ENCODE results near the gene RALY. TPM values are rescaled to one million over a fixed set of nuclear protein-coding genes. Genes with fewer than 3 reads are reported as not detected.
A peak's percentile ranks its signal among the peaks of the same experiment; 100 is the strongest.

The RALY gene
- total RNA-seq, 1 donor from 2014 or later, result 153 TPM

DNA sequence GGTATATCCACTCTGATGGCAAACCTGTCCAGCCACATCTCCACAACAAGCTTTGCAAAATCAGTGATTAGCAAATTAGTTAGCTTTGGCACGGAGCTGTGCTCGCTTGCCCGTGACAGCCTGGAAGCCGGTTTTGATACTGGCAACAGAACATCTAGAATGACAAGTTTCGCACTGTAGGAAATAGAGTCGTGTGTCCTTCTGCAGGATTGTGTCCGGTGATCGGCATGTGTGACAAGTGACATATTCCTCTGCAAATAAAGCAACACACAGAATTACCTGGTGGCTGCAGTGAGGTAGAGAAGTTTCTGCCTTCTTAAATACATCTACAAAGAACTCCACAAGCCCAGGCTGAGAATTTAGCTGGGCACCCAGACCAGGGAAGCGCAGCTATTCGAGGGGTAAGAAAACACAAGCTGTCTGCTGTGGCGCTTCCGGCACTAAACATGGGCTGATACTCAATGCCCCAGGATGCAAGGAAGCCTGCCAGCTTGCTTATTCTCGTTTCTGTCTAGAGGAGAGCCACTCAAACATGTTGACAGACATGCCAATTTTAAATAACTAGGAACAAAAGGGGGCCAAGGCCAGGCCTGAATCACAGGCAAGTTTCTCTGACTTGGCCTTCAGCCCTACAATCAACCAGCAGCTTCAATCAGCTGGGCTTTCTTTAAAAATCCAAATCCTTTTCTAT, 96.1 kb downstream of the RALY start:
- no peak for DNase-seq
- Mint-ChIP-seq H3K36me3 (ENCODE audit: low read depth) (peaks cover 68% of the 10 kb centered on the region), H3K4me3 (no peak overlapping the region), H3K27me3 (no peaks in the 10 kb centered on the region), H3K4me1 (peaks cover 11% of the 10 kb centered on the region), H3K27ac (peak overlapping the region; percentile 11), H3K9me3 (no peaks in the 10 kb centered on the region)
- intact Hi-C loops (cut with micrococcal nuclease), result no loop called here

- peaks cover 65% of the 10 kb centered on the region for H3K36me3 Mint-ChIP-seq (ENCODE audit: low read depth)
- DNase-seq, result no peak
- H3K9me3 Mint-ChIP-seq, result no peaks in the 10 kb centered on the region
- no peaks in the 10 kb centered on the region for H3K27me3 Mint-ChIP-seq
- no peak overlapping the region for H3K4me3 Mint-ChIP-seq
- H3K27ac Mint-ChIP-seq, result no peak overlapping the region
- intact Hi-C loops (cut with micrococcal nuclease), result no loop called here
- H3K4me1 Mint-ChIP-seq, result peaks cover 10% of the 10 kb centered on the region
Measured at GRCh38 chr20:34090645-34091044, 96.9 kb downstream of the RALY start.

GRCh38 chr20:34091637-34092200, 98.0 kb downstream of the RALY start:
- H3K27me3 Mint-ChIP-seq, result no peaks in the 10 kb centered on the region
- H3K27ac Mint-ChIP-seq, result no peak overlapping the region
- H3K4me3 Mint-ChIP-seq, result no peak overlapping the region
- peaks cover 8% of the 10 kb centered on the region for H3K4me1 Mint-ChIP-seq
- peaks cover 73% of the 10 kb centered on the region for H3K36me3 Mint-ChIP-seq (ENCODE audit: low read depth)
- DNase-seq, result no peak
- H3K9me3 Mint-ChIP-seq, result no peaks in the 10 kb centered on the region
- intact Hi-C loops (cut with micrococcal nuclease), result no loop called here

- Mint-ChIP-seq H3K4me1 (peaks cover 4% of the 10 kb centered on the region), H3K27me3 (no peaks in the 10 kb centered on the region), H3K4me3 (no peak overlapping the region), H3K36me3 (ENCODE audit: low read depth) (peaks cover 69% of the 10 kb centered on the region), H3K27ac (peak overlapping the region; percentile 48), H3K9me3 (no peaks in the 10 kb centered on the region)
- no peak for DNase-seq
- intact Hi-C loops (cut with micrococcal nuclease), result no loop called here
Measured at GRCh38 chr20:34093895-34094294, 100.2 kb downstream of the RALY start.

DNA sequence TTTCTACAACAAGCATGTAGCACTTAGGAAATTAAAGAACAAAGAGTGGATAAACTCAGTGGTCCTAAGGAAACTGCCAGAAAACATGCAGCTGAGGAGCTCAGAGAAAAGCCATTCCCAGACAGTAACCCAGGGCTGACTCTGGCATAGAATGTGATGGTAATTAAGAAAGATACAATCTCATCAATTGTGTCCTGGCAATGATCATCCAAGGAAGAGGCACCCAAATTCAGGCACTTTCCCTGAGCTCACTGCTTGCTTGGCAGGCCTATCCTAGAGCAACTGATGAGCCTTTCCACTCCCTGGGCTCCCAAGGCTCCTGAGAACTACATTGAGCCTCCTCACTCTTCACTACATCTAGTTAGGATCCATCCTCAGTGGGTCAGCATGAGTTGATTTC, 102.1 kb downstream of the RALY start:
- H3K4me1 Mint-ChIP-seq, result peaks cover 4% of the 10 kb centered on the region
- peak overlapping the region; percentile 22 for H3K27ac Mint-ChIP-seq

GRCh38 chr20:34096699-34097444, 103.2 kb downstream of the RALY start:
- peaks cover 4% of the 10 kb centered on the region for H3K4me1 Mint-ChIP-seq
- no peak for DNase-seq
- no peaks in the 10 kb centered on the region for H3K9me3 Mint-ChIP-seq
- H3K4me3 Mint-ChIP-seq, result no peak overlapping the region
- intact Hi-C loops (cut with micrococcal nuclease), result no loop called here
- peaks cover 71% of the 10 kb centered on the region for H3K36me3 Mint-ChIP-seq (ENCODE audit: low read depth)
- H3K27me3 Mint-ChIP-seq, result no peaks in the 10 kb centered on the region
- H3K27ac Mint-ChIP-seq, result no peak overlapping the region

More for the DNA sequence above, 102.1 kb downstream of the RALY start:
- no peaks in the 10 kb centered on the region for H3K27me3 Mint-ChIP-seq
- DNase-seq, result no peak
- H3K4me3 Mint-ChIP-seq, result no peak overlapping the region
- intact Hi-C loops (cut with micrococcal nuclease), result no loop called here
- peaks cover 68% of the 10 kb centered on the region for H3K36me3 Mint-ChIP-seq (ENCODE audit: low read depth)
- no peaks in the 10 kb centered on the region for H3K9me3 Mint-ChIP-seq

DNA sequence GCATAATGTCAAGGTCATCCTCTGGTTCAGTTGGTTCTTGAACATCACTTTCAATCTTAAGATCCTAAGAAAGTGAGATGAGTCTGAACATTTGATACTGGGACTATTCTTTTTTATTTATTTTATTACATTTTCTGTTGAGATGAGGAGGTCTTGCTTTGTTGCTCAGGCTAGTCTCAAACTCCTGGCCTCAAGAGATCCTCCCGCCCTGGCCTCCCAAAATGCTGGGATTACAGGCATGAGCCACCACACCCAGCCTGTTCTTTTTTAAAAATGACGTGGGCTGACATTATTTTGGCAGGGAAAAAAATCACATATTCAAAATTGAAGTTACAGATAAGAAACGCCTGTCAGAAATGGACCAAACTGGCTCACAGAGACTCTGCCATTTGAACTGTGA, 104.9 kb downstream of the RALY start:
- no peak for DNase-seq
- Mint-ChIP-seq H3K4me3 (no peak overlapping the region), H3K36me3 (ENCODE audit: low read depth) (peaks cover 73% of the 10 kb centered on the region), H3K27me3 (no peaks in the 10 kb centered on the region), H3K9me3 (no peaks in the 10 kb centered on the region), H3K27ac (no peak overlapping the region), H3K4me1 (peaks cover 15% of the 10 kb centered on the region)
- intact Hi-C loops (cut with micrococcal nuclease), result no loop called here

DNA sequence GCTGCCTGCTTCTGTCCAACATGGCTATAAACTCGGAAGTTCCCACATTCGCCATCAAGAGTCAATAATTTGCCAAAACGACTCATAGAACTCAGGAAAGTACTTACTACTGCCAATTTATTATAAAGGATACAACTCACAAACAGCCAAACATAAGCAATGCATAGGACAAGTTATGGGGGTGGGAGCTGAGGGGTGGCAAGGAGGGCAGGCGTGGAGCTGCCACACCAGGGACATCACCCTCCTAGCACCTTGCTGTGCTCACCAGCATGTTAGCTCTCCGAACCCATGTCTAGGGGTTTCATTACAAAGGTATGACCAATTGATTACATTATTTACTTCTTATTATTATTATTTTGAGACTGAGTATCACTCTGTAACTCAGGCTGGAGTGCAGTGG, 106.0 kb downstream of the RALY start:
- intact Hi-C loops (cut with micrococcal nuclease), result no loop called here
- H3K4me1 Mint-ChIP-seq, result peaks cover 20% of the 10 kb centered on the region
- DNase-seq, result no peak
- no peak overlapping the region for H3K4me3 Mint-ChIP-seq
- H3K9me3 Mint-ChIP-seq, result no peaks in the 10 kb centered on the region
- peaks cover 77% of the 10 kb centered on the region for H3K36me3 Mint-ChIP-seq (ENCODE audit: low read depth)
- peak overlapping the region; percentile 6 for H3K27ac Mint-ChIP-seq
- no peaks in the 10 kb centered on the region for H3K27me3 Mint-ChIP-seq

GRCh38 chr20:34100576-34100975, 106.9 kb downstream of the RALY start:
- H3K4me3 Mint-ChIP-seq, result no peak overlapping the region
- no peak for DNase-seq
- H3K9me3 Mint-ChIP-seq, result no peaks in the 10 kb centered on the region
- intact Hi-C loops (cut with micrococcal nuclease), result no loop called here
- peaks cover 83% of the 10 kb centered on the region for H3K36me3 Mint-ChIP-seq (ENCODE audit: low read depth)
- H3K27ac Mint-ChIP-seq, result peak overlapping the region; percentile 42
- H3K4me1 Mint-ChIP-seq, result peaks cover 29% of the 10 kb centered on the region
- no peaks in the 10 kb centered on the region for H3K27me3 Mint-ChIP-seq

DNA sequence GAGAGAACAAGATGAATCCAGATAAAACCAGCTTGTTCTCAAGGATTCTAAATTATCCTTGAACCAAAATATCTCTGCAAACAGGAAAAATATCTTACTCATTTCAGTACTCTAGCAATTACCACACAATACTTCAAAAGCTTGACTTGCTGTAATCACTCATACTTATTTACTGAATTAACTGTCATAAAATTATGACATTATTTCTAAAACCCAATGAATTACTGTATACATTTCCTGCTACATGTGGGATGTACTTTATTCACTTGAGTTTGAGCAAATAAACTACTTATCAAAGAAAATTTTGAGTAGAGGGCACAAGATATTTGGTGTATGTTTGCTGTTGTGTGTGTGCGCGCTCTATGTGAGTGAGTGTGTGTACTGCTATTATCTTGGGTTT, 108.6 kb downstream of the RALY start:
- intact Hi-C loops (cut with micrococcal nuclease), result no loop called here
- H3K9me3 Mint-ChIP-seq, result no peaks in the 10 kb centered on the region
- H3K27ac Mint-ChIP-seq, result peak overlapping the region; percentile 16
- no peak for DNase-seq
- H3K4me1 Mint-ChIP-seq, result peaks cover 41% of the 10 kb centered on the region
- H3K27me3 Mint-ChIP-seq, result no peaks in the 10 kb centered on the region
- H3K36me3 Mint-ChIP-seq (ENCODE audit: low read depth), result peaks cover 77% of the 10 kb centered on the region
- H3K4me3 Mint-ChIP-seq, result no peak overlapping the region

- Mint-ChIP-seq H3K27me3 (no peaks in the 10 kb centered on the region), H3K4me3 (no peak overlapping the region), H3K27ac (no peak overlapping the region), H3K36me3 (ENCODE audit: low read depth) (peaks cover 82% of the 10 kb centered on the region), H3K9me3 (no peaks in the 10 kb centered on the region), H3K4me1 (peaks cover 56% of the 10 kb centered on the region)
- intact Hi-C loops (cut with micrococcal nuclease), result no loop called here
- no peak for DNase-seq
Measured at GRCh38 chr20:34104059-34104458, 110.3 kb downstream of the RALY start.

GRCh38 chr20:34105978-34106675, 112.4 kb downstream of the RALY start:
- Mint-ChIP-seq H3K27me3 (no peaks in the 10 kb centered on the region), H3K9me3 (no peaks in the 10 kb centered on the region), H3K4me1 (peaks cover 65% of the 10 kb centered on the region), H3K4me3 (peak overlapping the region; percentile 28), H3K36me3 (ENCODE audit: low read depth) (peaks cover 85% of the 10 kb centered on the region), H3K27ac (peak overlapping the region; percentile 64)
- intact Hi-C loops (cut with micrococcal nuclease), result no loop called here
- no peak for DNase-seq

DNA sequence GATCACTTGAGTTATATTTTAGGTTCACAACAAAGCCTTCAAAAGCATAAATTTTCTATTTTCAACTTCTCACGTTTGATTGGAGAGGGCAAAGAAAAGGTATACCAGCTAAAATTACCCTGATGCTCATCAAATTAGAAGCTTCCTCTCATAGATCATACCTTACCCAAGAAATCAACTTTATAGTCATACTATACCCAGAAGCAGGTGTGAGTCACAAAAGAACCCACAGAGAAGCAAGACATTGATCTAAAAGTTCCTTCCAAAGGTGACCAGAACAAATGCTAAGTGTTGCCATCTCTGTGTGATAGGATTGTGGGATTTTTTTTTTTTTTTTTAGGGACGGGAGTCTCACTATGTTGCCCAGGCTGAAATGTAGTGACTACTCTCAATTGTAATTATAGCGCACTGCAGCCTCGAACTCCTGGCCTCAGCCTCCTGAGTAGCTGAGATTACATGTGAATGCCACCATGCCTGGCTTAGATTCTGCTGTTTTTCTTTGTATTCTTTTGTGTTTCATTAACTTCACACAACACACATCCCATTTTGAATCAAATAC, 115.0 kb downstream of the RALY start:
- Mint-ChIP-seq H3K9me3 (no peaks in the 10 kb centered on the region), H3K4me1 (peaks cover 59% of the 10 kb centered on the region), H3K4me3 (peak overlapping the region; percentile 56), H3K27ac (peak overlapping the region; percentile 73), H3K27me3 (peaks cover 2% of the 10 kb centered on the region), H3K36me3 (ENCODE audit: low read depth) (peaks cover 64% of the 10 kb centered on the region)
- intact Hi-C loops (cut with micrococcal nuclease), result no loop called here
- no peak for DNase-seq
